ENCODE measurements around the gene DUSP15.

GRCh38 chr20:31883829-31884228 lies 13.5 kb upstream of the DUSP15 start:
- TF ChIP-seq CTCF (IDR thresholded peaks at IDR 0.05; ENCODE audit: insufficient read depth, low read length, poor library complexity, severe bottlenecking), result no peak
- TF ChIP-seq EZH2phosphoT487 (conservative IDR thresholded peaks at IDR 0.05; ENCODE audit: low read length), result no peak

Data from SU-DHL-6 (cell line).